Gastrocnemius medialis (tissue), 4 donors: Measurements from ENCODE around the gene MSH5.

Source experiments
- POLR2A ChIP-seq, 2 donors: fragments of 450-650 bp; IDR thresholded peaks; one replicate each; pipeline ENCODE4 v1.6.1; 2017; ENCODE audit warnings: antibody characterized with exemption in 2 of 2, mild to moderate bottlenecking in 2 of 2, moderate library complexity in 2 of 2
- TF ChIP-seq, protein P1 (sequence below), 5 experiments: fragments of 450-650 bp in 3 of 5; fragments of 200-600 bp in 2 of 5; sonication (generic) in 2 of 5; IDR thresholded peaks in 4 of 5; conservative IDR thresholded peaks in 1 of 5; 1 replicate in 4 of 5; 2 replicates in 1 of 5; pipeline ENCODE4 v1.5.1; 2016 to 2019; ENCODE audit warnings: antibody characterized with exemption in 5 of 5, mild to moderate bottlenecking in 3 of 5, moderate library complexity in 3 of 5

DNA sequence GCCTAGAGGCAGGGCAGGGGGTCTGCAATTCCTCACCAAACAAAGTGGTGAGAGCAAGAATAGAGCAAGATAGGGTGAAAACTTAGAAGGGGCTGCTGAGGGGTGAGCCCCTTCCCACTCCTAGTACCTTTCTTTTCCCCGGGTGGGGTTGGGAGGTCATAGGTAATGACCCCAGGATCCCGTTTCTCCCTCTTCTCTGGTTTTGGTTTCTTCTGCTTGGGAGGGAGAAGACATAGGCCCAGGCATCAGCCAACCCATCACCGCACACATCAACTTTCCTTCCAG lies 52.2 kb downstream of the MSH5 start:
- TF ChIP-seq, protein P1, sequence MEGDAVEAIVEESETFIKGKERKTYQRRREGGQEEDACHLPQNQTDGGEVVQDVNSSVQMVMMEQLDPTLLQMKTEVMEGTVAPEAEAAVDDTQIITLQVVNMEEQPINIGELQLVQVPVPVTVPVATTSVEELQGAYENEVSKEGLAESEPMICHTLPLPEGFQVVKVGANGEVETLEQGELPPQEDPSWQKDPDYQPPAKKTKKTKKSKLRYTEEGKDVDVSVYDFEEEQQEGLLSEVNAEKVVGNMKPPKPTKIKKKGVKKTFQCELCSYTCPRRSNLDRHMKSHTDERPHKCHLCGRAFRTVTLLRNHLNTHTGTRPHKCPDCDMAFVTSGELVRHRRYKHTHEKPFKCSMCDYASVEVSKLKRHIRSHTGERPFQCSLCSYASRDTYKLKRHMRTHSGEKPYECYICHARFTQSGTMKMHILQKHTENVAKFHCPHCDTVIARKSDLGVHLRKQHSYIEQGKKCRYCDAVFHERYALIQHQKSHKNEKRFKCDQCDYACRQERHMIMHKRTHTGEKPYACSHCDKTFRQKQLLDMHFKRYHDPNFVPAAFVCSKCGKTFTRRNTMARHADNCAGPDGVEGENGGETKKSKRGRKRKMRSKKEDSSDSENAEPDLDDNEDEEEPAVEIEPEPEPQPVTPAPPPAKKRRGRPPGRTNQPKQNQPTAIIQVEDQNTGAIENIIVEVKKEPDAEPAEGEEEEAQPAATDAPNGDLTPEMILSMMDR (IDR thresholded peaks at IDR 0.05 in 4 of 5, conservative IDR thresholded peaks at IDR 0.05 in 1 of 5), result no peak
- no peak for TF ChIP-seq POLR2A (IDR thresholded peaks at IDR 0.05)
